Measurements from ENCODE around the gene TLE4. TPM values are rescaled to one million over a fixed set of nuclear protein-coding genes. Genes with fewer than 3 reads are reported as not detected.

TLE4 gene
- polyA plus RNA-seq, 3 donors, result 64.4 to 73.5 (median 71.6) TPM

DNA sequence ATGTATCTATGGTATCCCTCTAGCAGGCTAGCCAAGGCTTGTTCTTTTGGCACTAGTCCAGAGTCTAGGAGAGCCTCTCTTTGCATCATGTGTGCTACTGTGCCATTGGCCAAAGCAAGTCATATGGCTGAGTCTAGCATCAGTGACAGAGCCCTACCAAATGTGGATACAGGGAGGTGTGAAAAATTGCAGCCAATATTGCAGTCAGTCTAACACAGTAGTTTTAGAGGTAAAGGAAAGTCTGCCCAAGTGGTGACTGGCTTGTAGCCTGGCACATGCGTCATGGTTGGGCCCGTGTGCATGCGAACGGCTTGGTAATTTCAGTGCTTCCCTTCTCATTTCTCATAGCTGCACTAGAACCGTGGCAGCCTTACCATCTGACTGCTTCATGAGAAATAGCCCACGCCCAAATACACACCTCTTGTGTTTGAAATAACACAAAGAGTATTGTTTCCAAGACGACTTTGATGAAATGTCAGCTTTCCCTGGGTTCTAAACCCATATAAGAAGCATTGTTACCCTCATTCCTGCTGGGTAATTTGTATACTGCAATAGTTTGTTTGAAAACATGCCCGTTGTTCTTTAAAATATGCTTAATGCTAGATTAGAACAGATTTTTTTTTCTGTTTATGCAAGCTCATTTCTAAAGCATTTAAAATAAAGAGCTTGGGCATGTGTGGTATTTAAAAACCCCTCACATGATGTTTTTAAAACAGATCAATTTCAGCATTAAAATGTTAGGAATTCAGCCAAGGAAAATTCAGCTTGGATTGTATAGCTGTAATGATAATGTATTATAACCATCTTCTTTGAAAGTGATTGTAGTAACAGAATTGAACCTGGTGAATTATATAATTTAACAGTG, 113.2 kb downstream of the TLE4 start:
- no peak for DNase-seq (ENCODE audit: low read depth in 3 of 3, low spot score in 2 of 3)

DNA sequence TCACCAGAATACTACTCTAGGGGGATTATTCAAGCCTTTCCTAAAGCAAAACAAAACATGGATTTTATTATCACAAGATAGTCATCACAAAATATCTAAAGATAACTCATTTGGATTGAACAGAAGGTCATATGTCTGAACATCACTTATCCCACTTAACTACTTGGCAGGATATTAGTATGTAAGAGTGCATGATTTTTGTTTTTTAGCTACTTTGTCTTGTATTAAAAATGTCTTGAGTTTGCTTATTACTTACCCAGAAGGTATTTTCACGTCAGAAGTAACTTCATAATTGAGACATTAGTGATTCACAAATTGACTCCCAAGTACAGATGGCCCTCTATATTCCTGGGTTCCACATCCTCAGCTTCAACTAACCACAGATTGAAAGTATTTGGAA, 113.8 kb downstream of the TLE4 start:
- DNase-seq (ENCODE audit: low read depth in 3 of 3, low spot score in 2 of 3), result no peak

DNA sequence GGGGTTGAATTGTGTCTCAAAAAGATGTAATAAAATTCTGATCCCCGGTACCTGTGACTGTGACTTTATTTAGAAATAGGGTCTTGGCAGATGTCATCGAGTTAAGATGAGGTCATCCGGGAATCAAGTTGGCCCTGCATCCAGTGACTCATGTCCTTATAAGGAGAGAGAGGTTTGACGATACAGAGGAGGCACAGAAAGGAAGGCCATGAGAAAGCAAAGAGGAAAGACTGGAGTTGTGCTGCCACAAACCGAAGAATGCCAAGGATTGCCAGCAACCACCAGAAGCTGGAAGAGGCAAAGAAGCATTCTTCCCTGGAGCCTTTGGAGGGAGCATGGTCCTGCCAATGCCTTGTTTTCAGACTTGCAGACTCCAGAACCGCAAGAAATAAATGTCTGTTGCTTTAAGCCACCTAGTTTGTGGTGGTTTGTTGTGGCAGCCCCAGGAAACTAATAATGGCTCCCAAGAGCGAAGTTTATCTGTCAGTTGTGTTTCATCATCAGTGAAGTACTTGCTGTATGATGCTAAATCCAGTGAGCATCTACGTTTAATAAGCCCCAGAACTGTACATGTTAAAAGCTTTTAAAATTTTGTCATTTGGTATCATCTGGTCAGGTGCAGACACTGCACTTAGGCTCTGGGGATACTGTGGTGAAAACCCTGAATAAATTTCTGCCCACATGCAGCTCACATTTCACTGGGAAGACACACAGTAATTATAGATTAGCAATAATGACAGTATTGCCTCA, 114.8 kb downstream of the TLE4 start:
- DNase-seq (ENCODE audit: low read depth in 3 of 3, low spot score in 2 of 3), result no peak

DNA sequence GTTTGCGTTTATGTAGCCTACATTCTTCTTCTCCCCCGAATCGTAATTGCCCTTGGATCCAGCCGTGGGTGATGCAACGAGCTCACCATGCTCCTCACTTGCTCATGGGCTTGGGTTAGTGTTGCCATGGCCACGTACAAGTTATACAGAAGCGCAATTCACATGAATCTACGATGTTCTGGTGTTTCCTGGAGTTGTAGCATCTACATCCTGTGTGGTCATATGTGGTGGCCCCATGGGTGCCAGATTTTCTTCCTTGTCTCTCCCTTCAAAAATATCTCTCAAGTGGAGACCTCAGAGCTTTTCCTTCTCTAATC, 115.3 kb downstream of the TLE4 start:
- DNase-seq (ENCODE audit: low read depth in 3 of 3, low spot score in 2 of 3), result no peak

DNA sequence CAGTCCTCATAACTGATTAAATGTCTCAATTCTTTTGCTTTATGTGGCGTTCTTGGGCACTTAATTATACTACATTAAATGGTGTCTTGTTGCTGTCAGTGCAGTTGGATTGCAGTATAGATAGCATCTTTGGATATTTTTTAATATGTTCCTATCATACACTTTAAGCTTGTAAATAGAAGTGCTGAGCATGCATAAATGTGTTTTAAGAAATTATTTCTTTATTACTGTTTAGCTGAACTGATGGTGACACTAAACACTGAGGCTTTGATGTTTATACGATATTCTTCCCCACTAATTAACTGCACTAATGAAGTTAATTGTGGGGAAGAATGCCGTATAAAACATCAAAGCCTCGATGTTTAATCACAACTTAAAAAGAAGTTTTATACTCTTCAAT, 116.6 kb downstream of the TLE4 start:
- no peak for DNase-seq (ENCODE audit: low read depth in 3 of 3, low spot score in 2 of 3)

DNA sequence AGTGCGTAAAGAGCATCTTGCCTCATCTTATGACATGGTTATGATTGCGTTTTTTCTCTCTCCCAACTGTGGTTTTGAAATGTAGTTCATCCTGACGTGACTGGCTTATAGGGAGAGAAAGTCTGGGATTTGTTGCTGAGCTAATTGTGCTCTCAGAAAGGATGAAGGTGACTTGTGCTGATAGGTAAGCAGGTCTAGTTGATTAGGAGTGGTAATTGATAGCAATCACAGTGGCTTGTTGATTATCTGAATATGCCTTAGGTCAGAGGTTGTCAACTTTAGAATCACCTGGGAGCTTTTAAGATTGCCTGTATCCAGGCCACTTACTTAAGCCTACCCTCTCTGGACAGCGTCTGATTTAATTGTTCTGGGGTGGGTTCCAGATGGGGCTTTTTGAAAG, 117.8 kb downstream of the TLE4 start:
- no peak for DNase-seq (ENCODE audit: low read depth in 3 of 3, low spot score in 2 of 3)

DNA sequence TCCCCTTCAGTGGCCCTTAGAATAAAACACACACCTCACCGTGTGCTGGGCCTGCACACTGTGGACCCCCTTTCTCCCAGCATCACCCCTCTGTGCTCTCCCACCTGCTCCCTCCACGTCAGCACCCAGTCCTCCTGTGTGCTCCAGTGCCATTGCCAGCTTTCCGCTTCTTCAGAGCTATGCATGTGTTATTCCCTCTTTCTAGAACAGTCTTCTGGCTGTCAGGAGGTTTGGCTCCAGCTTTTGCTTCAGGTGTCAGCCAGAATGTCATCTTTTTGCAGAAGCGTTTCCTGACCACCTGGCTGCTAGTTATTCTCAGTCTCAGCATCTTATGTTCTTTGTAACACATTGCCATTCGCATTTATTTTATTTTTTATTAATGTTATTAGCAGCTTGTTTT, 119.7 kb downstream of the TLE4 start:
- DNase-seq (ENCODE audit: low read depth in 3 of 3, low spot score in 2 of 3), result no peak

DNA sequence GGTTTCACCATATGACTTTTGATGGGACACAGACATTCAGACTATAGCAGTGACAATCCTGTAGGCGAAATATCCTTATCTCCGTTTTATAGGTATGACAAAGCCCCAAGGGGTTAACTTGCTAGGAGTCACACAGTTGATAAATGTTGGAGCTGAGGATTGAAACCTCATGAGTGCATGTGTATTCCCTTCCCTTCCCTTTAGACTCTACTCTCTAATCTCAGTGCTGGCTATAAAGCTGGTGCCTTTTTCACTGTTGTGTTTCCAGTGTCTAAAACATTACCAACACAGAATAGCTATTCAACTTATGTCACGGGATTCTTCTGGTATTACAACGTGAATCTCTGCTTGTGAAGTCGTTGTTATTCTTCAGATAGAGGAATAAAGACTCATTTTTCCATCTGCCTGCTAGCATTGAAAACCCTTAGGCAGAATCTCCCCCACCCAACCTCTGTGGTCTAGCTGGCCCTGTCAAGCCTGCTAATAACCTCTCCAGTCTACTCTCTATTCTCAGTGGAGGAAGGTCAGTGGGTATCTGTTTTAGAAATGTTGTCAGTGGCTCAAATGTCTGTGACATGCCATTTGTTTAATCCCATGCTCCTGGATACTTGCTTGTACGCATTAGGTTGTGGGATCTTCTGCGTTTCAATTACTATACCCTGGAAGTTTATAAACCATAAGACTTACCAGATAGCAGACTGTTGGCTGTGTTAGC, 121.2 kb downstream of the TLE4 start:
- no peak for DNase-seq (ENCODE audit: low read depth in 3 of 3, low spot score in 2 of 3)

DNA sequence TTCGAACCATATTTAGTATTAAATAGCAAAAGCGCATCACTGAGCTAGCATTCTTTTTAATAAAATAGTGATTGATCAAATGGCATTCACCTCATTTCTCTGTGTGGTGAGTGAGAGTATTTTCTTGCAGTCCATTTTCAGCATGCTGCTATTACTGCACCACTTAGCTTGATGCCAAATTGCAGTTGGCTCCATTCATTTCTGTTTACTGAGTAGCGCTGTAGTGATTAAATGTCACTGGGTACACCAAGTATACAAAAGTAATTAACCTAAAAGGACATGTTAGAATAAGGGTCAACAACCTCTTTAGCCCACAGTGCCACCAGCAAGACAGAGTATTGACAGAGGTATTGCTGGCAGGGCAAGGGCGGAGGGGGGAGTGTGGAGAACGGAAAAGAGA, 122.0 kb downstream of the TLE4 start:
- no peak for DNase-seq (ENCODE audit: low read depth in 3 of 3, low spot score in 2 of 3)

DNA sequence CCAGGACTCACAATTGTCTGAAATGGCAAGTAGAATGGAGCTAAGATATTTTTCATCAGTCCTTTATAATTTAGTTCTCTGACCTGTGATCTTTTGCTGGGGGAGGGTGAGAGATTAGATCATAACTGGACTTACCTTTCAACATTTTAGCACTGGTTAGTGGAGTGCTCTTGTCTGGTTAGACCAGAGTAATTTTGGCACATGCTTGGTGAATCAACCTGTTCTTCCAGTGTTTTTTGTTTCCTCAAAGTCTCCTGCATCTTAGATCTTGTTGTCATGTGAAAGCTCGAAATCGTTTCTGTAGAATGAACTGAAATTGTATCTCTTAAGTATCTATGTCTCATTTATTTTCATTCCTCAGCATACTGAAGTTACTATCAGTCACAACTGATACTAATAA, 122.4 kb downstream of the TLE4 start:
- DNase-seq (ENCODE audit: low read depth in 3 of 3, low spot score in 2 of 3), result no peak

DNA sequence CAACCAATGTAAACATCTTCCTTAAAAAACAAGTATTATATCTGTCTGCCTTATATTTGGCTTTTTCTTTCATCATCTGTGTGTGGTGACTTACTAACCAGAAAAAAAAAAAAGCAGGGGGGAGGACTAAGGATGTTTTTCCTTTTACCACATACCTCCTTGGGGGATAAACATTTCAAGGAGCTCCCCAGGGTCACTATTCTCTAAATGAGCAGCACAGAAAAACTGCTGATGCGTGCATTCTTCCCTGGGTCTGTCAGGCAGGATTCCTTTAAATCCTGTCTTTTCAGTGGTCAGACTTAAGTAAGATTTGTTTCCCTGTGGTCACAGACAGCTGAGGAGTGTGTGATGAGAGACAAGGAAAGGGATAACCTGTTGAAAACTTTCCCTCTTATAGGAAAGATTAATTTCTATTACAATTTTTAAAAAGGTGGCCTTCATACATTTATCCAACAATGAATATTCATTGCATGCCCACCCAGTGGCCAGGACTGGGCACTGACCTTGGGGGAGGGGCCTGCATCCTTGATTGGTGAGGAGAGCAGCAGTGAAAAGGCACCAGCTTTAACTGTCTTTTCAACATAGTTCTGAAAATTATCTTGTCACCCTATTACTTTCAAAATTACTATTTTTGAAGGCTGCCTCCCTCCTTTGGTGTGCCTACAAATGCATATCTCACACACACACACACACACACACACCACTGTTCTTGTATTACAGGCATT, 123.1 kb downstream of the TLE4 start:
- no peak for DNase-seq (ENCODE audit: low read depth in 3 of 3, low spot score in 2 of 3)

DNA sequence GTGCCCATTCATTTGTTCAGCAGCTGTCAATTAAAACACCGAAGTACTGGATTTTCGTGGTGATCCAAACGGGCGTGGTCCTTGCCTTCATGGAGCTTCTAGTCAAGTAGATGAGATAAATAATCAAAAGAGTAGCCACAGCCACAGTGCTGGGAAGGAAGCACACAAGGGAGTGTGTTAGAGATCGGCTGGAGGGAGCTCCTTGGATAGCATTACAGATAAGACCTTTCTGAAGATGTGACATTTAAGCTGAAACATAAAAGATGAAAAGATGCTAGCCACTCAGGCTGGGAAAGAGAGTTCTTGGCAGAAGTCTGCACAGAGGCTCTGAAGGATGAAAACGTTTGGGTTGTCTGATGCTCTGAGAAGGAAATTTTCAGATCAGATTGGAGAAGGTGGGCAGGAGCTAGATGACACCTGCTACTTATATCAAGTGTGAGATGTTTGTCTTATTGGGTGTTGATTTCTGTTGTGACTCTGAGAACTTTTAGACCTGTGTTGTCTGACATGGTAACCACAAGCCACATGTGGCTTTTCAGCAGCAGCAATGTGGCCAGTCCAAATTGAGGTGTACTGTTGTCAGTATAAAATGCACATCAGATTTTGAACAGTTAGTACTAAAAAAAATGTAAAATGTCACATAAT, 123.9 kb downstream of the TLE4 start:
- DNase-seq (ENCODE audit: low read depth in 3 of 3, low spot score in 2 of 3), result no peak

DNA sequence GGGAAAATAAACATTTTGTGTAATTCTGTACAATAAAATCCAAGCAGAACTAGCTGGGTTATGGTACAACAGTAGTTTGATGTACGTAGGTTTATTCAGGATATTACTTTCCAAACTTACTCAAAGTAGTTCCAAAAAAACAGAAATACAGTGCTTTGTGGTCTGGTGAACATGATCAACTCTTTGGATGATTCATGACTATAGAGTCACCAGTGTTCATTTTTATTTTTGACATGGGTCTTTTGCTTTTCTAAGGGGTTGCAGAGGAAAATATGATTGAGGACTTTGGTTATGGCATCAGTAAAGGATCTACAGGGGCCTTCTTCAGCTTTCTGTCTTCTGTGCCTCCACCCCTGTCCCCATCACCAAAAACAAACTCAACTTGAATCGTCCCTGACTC, 127.2 kb downstream of the TLE4 start:
- no peak for DNase-seq (ENCODE audit: low read depth in 3 of 3, low spot score in 2 of 3)

DNA sequence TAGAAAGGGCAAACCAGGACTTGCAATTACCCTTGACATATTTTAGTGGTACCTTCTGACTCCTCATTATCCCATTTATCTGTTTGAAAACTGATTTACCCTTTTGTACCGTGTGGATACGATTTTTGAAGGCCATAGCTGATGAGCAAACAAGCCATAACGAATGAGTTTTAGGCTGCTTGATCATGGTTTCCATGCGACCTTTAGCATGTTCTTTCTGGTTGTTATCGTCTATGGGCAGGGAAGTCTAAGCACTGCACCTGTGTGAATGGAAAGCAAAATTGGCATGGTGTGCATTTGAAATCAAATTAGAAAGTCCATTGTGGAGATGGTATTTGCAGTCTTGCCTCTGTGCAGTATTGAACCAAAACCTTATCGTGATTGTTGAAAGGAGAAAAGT, 127.7 kb downstream of the TLE4 start:
- no peak for DNase-seq (ENCODE audit: low read depth in 3 of 3, low spot score in 2 of 3)

DNA sequence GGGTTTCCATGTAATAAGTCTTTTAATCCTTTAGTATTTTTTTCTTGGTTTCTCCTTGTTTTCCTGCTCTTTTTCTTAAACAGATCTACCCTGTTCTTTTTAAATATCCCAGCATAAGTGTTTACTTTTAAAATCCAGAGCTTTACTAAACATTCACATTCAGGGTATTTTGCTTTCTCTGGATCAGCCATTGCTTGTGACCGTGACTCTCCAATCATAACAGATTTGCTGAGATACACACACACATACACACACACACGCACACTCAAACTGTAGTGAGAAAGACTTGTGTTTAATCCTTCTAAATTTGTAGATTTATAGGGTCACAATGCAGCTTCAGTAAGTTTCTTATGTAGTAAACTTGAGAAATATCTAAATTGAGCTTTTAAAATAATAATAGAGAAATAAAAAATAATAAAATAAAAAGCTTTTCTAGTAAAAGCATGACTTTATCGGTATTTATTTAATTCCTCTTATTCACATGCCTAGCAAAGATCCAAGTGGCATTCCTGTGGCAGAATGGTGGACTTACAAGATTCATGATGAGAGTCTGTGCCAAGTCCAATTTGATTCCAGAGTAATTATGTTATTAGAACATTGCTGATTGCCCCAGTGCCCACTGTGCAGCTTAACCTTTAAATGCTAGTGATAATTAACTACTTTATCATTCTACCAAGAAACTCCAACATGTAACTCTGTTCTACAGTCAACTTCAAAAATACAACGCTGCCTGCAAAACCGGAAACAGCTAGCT, 129.0 kb downstream of the TLE4 start:
- no peak for DNase-seq (ENCODE audit: low read depth in 3 of 3, low spot score in 2 of 3)

DNA sequence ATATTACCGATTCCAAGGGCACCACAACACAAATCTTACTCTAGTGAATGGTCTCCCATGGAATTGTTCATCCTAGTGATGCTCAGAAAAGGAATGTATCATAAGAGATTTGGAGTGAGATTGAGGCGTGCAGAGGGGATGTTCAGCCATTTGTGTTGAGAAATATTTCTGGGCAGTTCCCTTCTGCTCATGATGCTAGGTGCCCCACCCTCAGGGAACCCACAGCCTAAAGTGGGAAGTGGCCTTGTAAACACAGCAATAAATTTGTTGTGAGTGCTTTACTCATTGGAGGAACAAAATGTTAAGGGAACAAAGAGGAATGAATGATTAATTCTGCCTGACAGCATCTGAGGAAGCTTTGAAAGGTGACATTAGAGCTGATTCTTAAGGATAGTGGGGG, 129.9 kb downstream of the TLE4 start:
- DNase-seq (ENCODE audit: low read depth in 3 of 3, low spot score in 2 of 3), result no peak

DNA sequence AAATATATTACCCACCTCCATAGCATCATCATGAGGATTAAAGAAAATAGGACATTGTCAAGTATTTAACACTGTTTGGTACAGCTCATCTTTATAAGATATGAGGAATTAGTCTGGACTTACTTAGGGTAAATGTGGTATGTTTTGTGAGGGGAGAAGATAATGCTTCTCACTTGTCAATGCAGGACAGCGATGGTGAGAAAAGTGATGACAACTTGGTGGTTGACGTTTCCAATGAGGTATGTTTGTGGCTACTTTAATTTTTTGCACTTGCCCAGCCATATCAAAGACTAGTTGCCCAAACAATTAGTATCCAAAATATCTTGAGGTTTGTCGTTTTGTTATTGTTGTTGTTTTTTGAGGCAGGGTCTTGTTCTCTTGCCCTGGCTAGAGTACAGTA, 133.9 kb downstream of the TLE4 start:
- no peak for DNase-seq (ENCODE audit: low read depth in 3 of 3, low spot score in 2 of 3)

DNA sequence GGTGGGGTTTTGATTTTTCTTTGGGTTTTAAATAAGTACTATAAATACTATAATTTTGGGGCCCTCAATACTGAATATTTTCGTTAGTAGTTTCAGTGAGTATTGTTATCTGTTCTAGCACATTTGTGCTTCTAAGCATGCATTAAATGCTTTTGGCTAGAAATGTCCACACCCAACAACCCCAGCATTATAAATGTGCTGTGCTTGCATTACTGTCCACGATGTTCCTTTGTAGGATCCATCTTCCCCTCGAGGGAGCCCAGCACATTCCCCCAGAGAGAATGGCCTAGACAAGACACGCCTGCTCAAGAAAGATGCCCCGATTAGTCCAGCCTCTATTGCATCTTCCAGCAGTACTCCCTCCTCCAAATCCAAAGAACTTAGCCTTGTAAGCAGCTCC, 134.7 kb downstream of the TLE4 start:
- no peak for DNase-seq (ENCODE audit: low read depth in 3 of 3, low spot score in 2 of 3)

DNA sequence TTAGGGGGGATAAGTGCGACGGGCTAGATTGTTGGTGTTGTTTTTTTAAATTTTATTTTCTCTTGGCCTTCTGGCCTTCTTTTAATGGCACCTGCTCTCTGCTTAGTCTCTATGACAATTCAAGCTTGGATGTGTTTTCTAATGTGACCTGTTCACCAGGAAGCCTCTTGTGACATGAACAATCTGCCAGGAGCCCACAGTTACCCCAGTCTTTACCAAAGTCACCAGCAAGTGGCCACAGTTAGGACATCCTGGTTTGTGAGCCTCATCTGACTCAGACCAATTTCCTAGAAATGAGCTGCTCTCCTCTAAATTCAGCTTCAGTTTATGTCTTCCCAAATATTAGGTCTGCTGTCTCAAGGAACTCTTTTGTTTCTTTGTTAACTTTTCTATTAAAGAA, 135.8 kb downstream of the TLE4 start:
- DNase-seq (ENCODE audit: low read depth in 3 of 3, low spot score in 2 of 3), result no peak

DNA sequence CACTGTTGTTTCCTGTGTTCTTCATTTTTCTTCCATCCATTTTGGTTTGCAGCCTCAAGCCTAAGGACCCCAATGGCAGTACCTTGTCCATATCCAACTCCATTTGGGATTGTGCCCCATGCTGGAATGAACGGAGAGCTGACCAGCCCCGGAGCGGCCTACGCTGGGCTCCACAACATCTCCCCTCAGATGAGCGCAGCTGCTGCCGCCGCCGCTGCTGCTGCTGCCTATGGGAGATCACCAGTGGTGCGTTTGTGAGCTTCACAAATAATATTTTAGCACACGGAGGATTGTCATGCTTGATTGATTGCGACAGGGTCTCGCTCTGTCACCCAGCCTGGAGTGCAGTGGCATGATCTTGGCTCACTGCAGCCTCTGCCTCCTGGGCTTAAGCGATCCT, 136.8 kb downstream of the TLE4 start:
- no peak for DNase-seq (ENCODE audit: low read depth in 3 of 3, low spot score in 2 of 3)
